OCI-LY7 (cell line): Measurements from ENCODE around the gene PRSS38. TPM values are rescaled to one million over a fixed set of nuclear protein-coding genes. Genes with fewer than 3 reads are reported as not detected.

Experiments
- BruUV-seq: library from RNA; stranded (reverse); fragments of 400-500 nt; replicated peaks from 2 replicates; lab custom pipeline; 2021; lab: Mats Ljungman, UMichigan
- CTCF ChIA-PET: fragments of 300-600 bp; sonication (Branson Sonifier 250); formaldehyde crosslinking; loops from one replicate; lab custom pipeline; 2022; ENCODE audit warnings: antibody characterized with exemption; ENCODE audit not compliant: unreplicated experiment; lab: Charles Lee
- POLR2A ChIA-PET: fragments of 300-600 bp; sonication (Branson Sonifier 250); formaldehyde crosslinking; loops from one replicate; lab custom pipeline; 2022; ENCODE audit warnings: antibody characterized with exemption; lab: Charles Lee
- DNase-seq: peaks from one replicate; pipeline ENCODE4 v3.0.0-alpha.2; 2015; ENCODE audit warnings: low spot score
- H2AFZ ChIP-seq: fragments of 200-600 bp; sonication (generic), shearing (Covaris generic); 2 replicates; pipeline ENCODE4 v1.6.1; 2014; ENCODE audit warnings: mild to moderate bottlenecking, antibody characterized with exemption, low read length, moderate library complexity
- H3K27ac ChIP-seq: fragments of 200-600 bp; sonication (generic); 2 replicates; pipeline ENCODE4 v1.5.1; 2014; ENCODE audit warnings: mixed run types, low read depth, mild to moderate bottlenecking, moderate library complexity, low read length, inconsistent platforms; ENCODE audit not compliant: poor library complexity, severe bottlenecking
- H3K36me3 ChIP-seq: fragments of 200-600 bp; sonication (generic); 2 replicates; pipeline ENCODE4 v1.6.1; 2014; ENCODE audit warnings: mild to moderate bottlenecking, antibody characterized with exemption, low read length, moderate library complexity, mixed read lengths; ENCODE audit not compliant: insufficient read depth
- H3K4me1 ChIP-seq: fragments of 200-600 bp; sonication (generic); 2 replicates; pipeline ENCODE4 v1.5.1; 2014; ENCODE audit warnings: mild to moderate bottlenecking, low read length; ENCODE audit not compliant: insufficient read depth, poor library complexity, severe bottlenecking
- H3K4me2 ChIP-seq: fragments of 200-600 bp; sonication (generic); 2 replicates; pipeline ENCODE4 v1.6.1; 2014; ENCODE audit warnings: mild to moderate bottlenecking, low read length
- H3K4me3 ChIP-seq: fragments of 200-600 bp; sonication (generic); 2 replicates; pipeline ENCODE4 v1.5.1; 2014; ENCODE audit warnings: mild to moderate bottlenecking, low read depth, low read length; ENCODE audit not compliant: poor library complexity, severe bottlenecking
- H3K79me2 ChIP-seq: fragments of 200-600 bp; sonication (generic); 2 replicates; pipeline ENCODE4 v1.6.1; 2016; ENCODE audit warnings: low read depth, mild to moderate bottlenecking, low read length, moderate library complexity, mixed read lengths; ENCODE audit not compliant: insufficient read depth
- H3K9me2 ChIP-seq: fragments of 200-600 bp; sonication (generic); 2 replicates; pipeline ENCODE4 v1.6.1; 2016; ENCODE audit warnings: mild to moderate bottlenecking, low read length, mixed read lengths; ENCODE audit not compliant: insufficient read depth
- H3K9me3 ChIP-seq: fragments of 200-600 bp; sonication (generic); 2 replicates; pipeline ENCODE4 v1.6.1; 2014; ENCODE audit warnings: mild to moderate bottlenecking, mixed run types, low read length, mixed read lengths
- H4K20me1 ChIP-seq: fragments of 200-600 bp; sonication (generic); 2 replicates; pipeline ENCODE4 v1.6.1; 2014; ENCODE audit warnings: mild to moderate bottlenecking, antibody characterized with exemption, low read length, moderate library complexity, mixed read lengths; ENCODE audit not compliant: insufficient read depth
- EZH2phosphoT487 ChIP-seq: fragments of 200-600 bp; sonication (generic); IDR thresholded peaks from 2 replicates; pipeline ENCODE4 v1.6.1; 2018; ENCODE audit warnings: low read depth, borderline replicate concordance, mild to moderate bottlenecking, mixed run types, antibody characterized with exemption, low read length, moderate library complexity, mixed read lengths
- intact Hi-C: fragments of 100-400 bp; cut with micrococcal nuclease; formaldehyde crosslinking; loops from one replicate; pipeline ENCODE4 v1.10.0; 2022; ENCODE audit not compliant: unreplicated experiment
- total RNA-seq, 2 experiments: library from RNA; depleted of rRNA in 1 of 2; stranded (reverse); fragments of >200 nt in 1 of 2; shearing (Covaris generic) in 1 of 2; gene quantifications; 2 replicates each; pipeline ENCODE4 v1.2.3, GENCODE V29; 2014 to 2022
- TF ChIP-seq, protein P1 (sequence below): fragments of 200-600 bp; sonication (generic); conservative IDR thresholded peaks from 2 replicates; pipeline ENCODE4 v1.5.1; 2014; ENCODE audit warnings: mild to moderate bottlenecking, antibody characterized with exemption, low read length, moderate library complexity, mixed read lengths

PRSS38 gene
- total RNA-seq, 2 experiments from 2014 or later, result not detected

DNA sequence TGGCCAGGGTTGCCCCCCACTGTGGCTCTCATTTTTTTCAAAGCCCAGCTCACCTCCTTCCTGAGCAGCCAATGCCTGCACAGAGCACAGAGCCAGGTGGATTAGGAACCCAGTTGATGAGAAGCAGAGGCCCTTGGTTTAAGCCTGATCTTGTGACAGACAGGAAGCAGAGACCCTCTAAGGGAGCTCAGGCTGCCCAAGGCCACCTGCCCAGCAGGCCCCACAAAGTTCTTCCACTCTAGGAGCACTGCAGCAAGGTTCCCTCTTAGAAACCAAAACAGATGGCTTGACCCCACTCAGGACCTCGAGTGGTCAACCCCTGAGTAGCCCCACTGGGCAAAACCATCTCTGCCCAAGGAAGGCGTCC is 25.5 kb upstream of the PRSS38 start:
- Histone ChIP-seq H4K20me1 (no peaks in the 10 kb centered on the region), H3K4me1 (peaks cover 6% of the 10 kb centered on the region), H3K4me2 (no peak overlapping the region), H3K36me3 (no peaks in the 10 kb centered on the region), H3K9me3 (no peaks in the 10 kb centered on the region), H3K79me2 (no peaks in the 10 kb centered on the region), H3K9me2 (no peaks in the 10 kb centered on the region), H3K4me3 (no peak overlapping the region), H2AFZ (no peak overlapping the region), H3K27ac (no peak overlapping the region)
- intact Hi-C loops, result no loop called here
- TF ChIP-seq EZH2phosphoT487, result no peak
- TF ChIP-seq, protein P1, sequence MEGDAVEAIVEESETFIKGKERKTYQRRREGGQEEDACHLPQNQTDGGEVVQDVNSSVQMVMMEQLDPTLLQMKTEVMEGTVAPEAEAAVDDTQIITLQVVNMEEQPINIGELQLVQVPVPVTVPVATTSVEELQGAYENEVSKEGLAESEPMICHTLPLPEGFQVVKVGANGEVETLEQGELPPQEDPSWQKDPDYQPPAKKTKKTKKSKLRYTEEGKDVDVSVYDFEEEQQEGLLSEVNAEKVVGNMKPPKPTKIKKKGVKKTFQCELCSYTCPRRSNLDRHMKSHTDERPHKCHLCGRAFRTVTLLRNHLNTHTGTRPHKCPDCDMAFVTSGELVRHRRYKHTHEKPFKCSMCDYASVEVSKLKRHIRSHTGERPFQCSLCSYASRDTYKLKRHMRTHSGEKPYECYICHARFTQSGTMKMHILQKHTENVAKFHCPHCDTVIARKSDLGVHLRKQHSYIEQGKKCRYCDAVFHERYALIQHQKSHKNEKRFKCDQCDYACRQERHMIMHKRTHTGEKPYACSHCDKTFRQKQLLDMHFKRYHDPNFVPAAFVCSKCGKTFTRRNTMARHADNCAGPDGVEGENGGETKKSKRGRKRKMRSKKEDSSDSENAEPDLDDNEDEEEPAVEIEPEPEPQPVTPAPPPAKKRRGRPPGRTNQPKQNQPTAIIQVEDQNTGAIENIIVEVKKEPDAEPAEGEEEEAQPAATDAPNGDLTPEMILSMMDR, result no peak
- no TSS peak for BruUV-seq
- CTCF ChIA-PET, result interaction anchor here (0.5 kb wide), 1 partner anchor 164 kb away, joined by 8 read pairs; no protein-coding TSS in a partner anchor
- POLR2A ChIA-PET, result no interaction called here
- DNase-seq, result no peak

DNA sequence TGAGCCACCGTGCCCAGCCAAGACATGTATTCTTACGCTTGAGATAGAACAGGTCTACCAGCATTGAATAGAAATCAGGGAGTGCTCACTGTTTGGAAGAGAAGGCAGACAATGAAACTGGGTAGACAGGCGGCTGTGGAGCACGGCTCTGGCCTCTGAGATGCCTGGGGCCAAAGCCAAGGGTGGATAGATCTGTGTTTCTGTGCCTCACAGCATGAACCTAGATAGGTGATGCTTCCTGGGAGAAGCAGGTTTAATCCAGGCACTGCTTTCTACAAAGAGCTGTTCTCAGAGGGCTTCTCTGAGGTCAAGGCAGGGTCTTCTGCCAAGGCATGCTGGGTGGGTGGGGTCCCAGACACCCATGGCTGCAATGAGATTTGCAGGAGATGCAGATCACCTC is 24.6 kb upstream of the PRSS38 start:
- Histone ChIP-seq H3K79me2 (no peaks in the 10 kb centered on the region), H3K4me2 (no peak overlapping the region), H3K36me3 (no peaks in the 10 kb centered on the region), H2AFZ (no peak overlapping the region), H3K9me2 (no peaks in the 10 kb centered on the region), H3K4me3 (no peak overlapping the region), H3K9me3 (no peaks in the 10 kb centered on the region), H3K27ac (no peak overlapping the region), H3K4me1 (peaks cover 6% of the 10 kb centered on the region), H4K20me1 (no peaks in the 10 kb centered on the region)
- DNase-seq, result no peak
- no TSS peak for BruUV-seq
- intact Hi-C loops, result no loop called here
- CTCF ChIA-PET, result interaction anchor here (1.0 kb wide), 1 partner anchor 784 kb away, joined by 3 read pairs; no protein-coding TSS in a partner anchor
- POLR2A ChIA-PET, result no interaction called here
- no peak for TF ChIP-seq EZH2phosphoT487
- TF ChIP-seq, protein P1, result no peak

DNA sequence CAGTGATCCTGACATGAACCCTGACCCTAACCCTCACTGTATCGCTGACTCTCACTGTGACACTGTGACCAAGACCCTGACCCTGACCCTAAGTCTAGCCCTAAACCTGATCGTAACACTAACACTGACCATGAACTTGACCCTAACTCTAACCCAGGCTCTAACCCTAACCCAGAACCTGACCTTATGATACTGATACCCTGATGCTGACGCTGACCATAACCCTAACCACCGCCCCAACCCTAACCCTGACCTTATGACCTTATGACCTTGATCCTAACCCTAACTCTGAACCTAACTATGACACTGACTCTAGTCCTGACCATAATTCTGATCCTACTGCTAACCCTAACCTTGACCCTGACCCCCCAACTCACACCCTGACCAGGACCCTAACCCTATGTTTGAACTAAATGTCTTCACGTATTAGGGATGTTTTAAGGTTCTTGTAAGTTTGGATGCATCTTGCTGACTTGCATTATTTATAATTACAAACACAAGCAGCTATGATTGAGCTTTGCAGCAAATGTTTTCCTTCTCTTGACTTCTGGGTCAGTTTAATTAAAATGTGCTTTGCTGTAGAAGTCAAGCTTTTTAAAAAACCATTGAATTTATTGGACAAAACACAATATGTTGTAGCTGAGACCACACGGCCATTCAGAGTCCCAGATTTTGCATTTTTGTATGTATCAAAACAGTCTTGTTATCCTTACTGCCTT is 23.9 kb upstream of the PRSS38 start:
- TF ChIP-seq, protein P1, result no peak
- no peak for TF ChIP-seq EZH2phosphoT487
- intact Hi-C loops, result no loop called here
- Histone ChIP-seq H3K36me3 (no peaks in the 10 kb centered on the region), H3K9me3 (no peaks in the 10 kb centered on the region), H3K27ac (no peak overlapping the region), H3K4me2 (no peak overlapping the region), H3K79me2 (no peaks in the 10 kb centered on the region), H3K4me1 (peaks cover 6% of the 10 kb centered on the region), H4K20me1 (no peaks in the 10 kb centered on the region), H3K4me3 (no peak overlapping the region), H3K9me2 (no peaks in the 10 kb centered on the region), H2AFZ (no peak overlapping the region)
- CTCF ChIA-PET, result interaction anchor here (1.0 kb wide), 1 partner anchor 785 kb away, joined by 3 read pairs; no protein-coding TSS in a partner anchor
- POLR2A ChIA-PET, result no interaction called here
- no peak for DNase-seq
- BruUV-seq, result no TSS peak
